Measurements from ENCODE around the gene RFX2. TPM values are rescaled to one million over a fixed set of nuclear protein-coding genes. Genes with fewer than 3 reads are reported as not detected.

RFX2 gene
- total RNA-seq, 1 donor from 2014 or later, result 7.9 TPM

DNA sequence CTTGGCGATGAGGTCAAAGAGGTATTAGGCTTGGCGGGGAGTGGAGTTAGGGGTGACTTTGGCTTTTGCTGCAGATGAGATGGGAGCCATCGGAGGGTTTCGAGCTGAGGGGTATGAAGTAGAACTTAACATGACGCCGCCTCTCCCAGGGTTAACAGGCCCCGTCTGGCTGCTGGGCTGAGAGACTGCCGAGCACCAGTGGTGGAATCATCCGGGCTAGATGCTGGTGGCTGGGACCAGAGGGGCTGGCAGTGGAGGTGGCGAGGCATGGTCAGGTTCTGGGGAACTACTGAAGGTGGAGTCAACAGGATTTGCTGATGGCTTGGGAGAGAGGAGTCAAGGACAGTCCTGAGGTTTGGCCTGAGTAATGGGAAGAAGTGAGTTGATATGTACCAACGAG lies 4.9 kb downstream of the RFX2 start:
- DNase-seq (ENCODE audit: extremely low read depth, low read depth, low spot score), result no peak

DNA sequence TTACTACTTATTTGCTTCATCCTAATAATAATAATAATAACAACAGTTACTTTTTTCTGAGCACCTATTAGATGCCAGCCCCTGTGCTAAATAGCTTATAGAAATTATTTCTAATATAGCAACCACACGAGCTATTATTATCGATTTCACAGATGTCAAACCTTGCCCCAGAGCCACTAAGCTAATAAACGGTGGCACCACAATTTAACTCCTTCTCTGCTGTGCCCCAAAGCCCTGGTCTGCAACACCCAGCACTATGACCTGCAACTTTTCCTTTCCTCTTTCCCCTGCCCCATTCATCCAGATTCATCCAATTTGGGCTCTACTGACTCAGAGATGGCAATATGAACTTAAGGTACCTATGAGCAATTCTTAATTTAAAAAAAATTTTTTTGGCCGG lies 6.4 kb downstream of the RFX2 start:
- no peak for DNase-seq (ENCODE audit: extremely low read depth, low read depth, low spot score)

DNA sequence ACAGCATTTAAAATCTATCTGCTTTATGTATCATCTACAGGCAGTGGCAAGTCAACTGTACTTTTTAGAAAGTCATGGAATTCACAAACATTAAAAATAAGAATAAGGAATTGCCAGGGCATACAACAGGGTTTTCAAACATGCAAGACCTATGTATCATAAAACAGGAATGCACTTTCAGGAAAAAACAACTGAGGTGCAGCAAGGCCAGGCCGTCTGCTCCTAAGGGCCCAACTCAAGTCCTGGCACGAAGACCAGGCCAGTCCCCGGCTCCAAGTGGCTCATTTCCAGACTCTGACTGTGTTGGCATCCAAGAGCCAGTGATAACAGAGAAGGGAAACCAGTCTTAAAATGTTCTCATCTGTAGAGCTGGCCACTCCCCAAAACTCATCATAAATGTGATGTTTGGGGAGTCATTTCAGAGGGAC lies 7.1 kb downstream of the RFX2 start:
- peak; percentile 80 for DNase-seq (ENCODE audit: extremely low read depth, low read depth, low spot score)

DNA sequence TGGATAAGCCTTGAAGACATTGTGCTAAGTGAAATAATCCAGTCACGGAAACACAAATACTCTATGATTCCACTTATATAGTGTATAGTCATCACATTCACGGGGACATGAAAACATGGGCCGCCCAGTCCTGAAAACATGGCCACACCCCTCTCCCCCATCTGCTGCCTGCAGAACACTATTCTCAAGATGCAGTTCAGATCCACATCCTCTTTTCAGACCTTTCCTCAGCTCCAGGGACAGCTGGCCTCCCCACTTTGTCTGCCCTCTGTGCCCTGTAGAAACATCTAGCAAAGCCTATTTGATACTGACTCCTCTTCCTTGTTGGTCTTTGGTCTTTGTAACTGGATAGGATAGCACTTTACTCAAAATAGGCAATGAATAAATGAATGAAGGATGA lies 8.3 kb downstream of the RFX2 start:
- DNase-seq (ENCODE audit: extremely low read depth, low read depth, low spot score), result no peak

DNA sequence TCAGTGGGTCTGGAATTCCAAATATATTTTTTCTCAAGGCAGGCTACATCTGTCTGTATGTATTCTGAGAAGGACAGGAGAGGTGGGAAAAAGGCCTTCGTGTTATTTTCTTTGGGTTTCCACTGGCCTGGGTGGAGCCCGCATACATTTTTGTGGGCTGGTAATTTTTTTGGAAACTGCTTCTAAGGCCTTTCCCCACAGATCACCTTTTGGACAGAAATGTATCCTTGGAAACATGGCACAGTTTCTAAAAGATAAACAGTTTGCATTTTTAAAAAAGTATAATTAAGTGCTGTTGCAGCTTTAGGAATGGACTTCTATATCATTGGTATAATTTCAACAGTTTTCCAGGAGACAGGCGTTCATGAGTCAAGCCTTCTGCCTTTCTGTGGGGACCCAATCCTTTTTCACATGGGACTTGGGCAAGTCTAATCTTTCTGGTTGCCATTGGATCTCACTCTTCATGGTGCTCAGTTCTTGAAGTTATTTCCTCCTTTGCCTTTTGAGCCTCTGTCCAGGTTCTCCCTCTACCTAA lies 8.9 kb downstream of the RFX2 start:
- DNase-seq (ENCODE audit: extremely low read depth, low read depth, low spot score), result no peak

DNA sequence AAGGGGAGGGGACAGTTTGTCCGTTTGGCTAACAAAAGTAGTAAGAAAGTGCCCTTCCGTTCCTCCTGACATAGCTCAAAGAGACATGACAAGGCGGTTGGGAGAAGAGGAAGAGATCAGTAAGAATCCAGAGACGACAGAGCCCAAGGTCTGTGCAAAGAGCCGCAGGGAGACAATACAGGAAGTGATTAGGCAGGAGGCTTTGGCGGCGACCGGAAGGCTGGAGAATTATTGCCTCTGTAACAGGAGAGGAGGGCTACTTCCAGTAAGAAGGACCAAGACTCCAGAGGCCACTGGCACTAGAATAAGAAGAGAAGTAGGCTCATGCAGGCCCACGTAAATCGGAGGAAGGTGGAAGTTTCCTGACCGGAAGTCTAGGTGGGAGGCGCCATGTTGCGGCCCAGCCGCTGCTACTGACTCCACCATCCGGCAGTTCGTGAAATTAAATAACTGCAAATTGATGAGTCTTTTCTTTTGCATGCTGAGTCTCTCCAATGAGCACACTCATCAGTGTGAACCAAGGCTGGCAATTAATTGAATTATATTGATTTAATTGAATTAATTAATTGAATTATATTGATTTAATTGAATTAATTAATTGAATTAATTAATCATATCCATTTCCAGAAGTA lies 9.9 kb downstream of the RFX2 start:
- no peak for DNase-seq (ENCODE audit: extremely low read depth, low read depth, low spot score)

DNA sequence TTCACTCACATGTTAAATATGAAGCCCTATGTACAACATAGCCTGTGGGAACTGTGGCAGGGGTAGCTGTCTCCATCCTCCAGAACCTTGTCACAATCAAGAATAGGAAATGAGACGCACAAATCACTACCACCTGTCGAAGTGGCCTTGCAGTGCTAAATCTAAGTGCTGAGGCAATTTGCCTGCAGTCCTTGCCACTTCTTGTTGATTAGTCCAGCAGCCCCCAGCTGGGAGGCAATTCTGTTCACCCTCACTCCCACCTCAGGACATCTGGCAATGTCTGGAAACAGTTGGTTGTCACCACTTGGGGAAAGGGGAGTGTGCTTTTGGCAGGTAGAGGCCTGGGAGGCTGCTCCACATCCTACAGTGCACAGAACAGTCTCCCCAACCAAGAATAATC lies 10.7 kb downstream of the RFX2 start:
- no peak for DNase-seq (ENCODE audit: extremely low read depth, low read depth, low spot score)

DNA sequence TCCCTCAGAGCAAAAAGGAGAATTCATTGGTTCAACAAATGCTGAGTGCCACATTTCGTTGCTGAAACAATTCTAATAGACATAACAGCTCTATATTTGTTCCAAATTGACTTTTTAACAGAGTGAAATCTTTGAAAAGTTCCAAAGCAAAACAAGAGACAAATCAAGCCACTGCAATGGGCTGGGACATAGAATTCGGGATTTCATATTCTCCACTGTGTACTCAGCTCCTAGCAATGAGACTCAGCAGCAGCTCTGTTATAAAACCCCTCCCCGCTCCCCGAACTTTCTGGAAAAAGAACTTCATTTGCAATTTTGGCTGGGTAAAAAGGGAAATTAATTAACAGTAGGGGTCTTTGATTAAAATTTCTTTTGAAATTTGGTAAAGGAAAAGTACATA lies 11.3 kb downstream of the RFX2 start:
- DNase-seq (ENCODE audit: extremely low read depth, low read depth, low spot score), result no peak

DNA sequence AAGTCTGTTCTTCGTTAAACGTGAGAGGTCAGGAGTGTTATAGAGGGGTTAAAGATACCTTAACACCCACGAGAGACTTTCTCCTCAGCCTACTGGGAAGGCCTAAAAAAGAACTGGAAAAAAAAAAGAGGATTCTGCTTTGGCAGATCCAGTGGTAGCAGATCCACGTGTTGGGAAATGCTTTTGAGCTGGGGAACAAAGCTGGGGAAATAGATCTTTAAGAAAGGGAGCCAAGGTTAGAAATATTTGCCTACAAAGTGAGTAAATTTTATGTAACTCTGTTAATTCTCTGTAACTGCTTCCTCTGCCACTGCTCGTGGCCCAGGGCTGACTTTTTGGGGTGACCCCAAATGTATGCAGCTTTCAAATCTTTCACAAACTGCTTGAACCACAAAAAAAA lies 11.7 kb downstream of the RFX2 start:
- DNase-seq (ENCODE audit: extremely low read depth, low read depth, low spot score), result no peak

DNA sequence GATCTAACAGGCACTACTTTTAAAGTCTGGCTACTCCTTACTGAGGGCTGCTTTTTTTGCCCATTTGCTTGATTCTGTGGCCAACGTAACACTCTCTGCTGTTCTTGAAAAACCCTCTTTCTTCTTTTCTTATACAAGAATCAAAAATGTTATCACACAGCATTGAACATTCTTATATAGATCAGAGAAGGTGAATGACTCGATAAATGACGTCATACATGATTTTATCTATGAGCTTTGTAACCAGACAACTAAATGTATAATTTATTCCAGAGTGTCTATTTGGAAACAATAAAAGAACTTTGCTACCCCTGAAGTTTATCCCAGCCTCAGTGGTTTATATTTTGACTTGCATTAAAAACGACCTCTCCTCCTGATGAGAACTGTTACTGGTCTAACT lies 12.4 kb downstream of the RFX2 start:
- no peak for DNase-seq (ENCODE audit: extremely low read depth, low read depth, low spot score)

DNA sequence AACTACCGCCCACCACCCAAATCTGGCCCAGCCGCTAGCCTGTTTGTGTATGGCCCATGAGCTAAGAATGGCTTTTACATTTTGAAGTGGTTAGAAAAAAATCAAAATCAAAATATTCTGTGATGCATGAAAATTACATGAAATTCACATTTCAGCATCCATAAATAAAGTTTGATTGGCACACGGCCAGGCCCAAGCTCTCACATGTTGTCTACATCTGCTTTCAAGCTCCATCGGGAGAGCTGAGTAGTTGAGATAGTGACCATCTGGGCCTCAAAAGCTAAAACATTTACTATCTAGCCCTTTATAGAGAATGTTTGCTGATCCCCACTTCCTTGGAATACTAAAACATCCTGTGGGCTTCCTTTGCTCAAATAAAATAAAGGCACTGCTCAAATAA lies 14.5 kb downstream of the RFX2 start:
- DNase-seq (ENCODE audit: extremely low read depth, low read depth, low spot score), result no peak

DNA sequence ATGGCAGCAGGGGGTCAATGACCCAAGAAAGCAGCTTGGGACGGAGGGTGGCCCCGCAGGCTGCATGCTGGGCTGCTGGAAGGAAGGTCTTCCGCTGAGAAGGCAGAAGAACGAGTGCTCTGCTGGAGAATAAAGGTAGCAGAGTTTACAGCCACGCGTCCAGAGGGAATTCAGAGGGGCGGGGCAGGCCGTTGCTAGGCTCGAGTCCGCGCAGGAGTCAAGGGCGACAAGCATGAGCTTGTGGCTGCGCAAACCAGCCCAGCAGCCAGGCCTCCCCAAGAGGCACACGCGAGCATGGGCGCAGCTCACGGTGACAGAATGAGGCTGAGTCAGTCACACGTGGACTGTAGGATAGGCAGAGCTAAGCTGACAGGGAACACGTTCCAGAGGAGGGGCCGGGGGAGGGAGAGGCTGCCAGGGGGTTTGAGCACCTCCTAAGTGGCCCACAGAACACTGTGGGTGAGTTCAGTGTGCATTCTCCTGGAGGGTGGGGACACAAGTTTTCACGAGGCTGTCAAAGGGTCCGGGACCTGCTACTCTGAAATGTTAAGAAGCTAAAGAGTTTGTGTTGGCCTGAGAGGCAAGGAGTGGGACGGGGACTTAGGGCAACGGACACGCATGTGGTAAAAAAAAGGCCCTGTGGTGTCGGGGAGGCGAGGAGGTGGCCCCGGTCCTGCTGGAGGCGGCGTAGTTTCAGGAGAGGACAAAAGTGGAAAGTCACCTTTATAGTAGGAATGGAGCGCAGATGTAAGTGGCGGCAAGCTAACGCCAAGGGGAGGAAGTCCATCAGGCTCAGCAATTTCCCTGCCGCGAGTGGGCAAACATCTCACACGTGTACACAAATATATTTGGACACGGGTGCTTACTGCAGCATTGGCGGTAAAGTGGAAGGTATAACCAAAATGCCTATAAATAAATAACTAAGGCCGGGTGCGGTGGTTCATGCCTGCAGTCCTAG lies 17.7 kb downstream of the RFX2 start:
- DNase-seq (ENCODE audit: extremely low read depth, low read depth, low spot score), result no peak

DNA sequence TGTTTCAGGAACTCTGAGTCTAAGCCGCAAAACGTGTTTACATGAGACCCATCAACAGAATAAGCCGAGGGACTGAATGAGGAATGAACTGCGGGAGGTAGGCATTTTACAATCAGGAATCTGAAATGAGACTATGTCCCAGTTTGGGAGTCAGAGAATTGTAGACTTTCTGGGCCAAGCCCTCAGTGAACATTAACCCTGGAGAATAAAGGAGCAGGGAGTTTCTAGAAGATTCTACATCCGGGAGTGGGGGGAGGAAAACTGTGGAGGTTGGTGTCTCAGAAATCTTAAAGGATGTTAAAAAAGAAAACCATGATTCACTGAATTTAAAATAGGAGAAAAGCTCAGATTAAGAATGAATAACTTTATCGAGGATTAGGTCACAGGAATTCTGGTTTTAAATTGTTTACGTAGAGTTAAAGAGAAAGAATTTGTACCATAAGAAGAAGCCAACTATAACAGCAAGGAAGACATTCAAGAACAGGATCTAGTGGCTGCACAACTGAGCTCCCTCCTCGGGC lies 18.5 kb downstream of the RFX2 start:
- no peak for DNase-seq (ENCODE audit: extremely low read depth, low read depth, low spot score)

DNA sequence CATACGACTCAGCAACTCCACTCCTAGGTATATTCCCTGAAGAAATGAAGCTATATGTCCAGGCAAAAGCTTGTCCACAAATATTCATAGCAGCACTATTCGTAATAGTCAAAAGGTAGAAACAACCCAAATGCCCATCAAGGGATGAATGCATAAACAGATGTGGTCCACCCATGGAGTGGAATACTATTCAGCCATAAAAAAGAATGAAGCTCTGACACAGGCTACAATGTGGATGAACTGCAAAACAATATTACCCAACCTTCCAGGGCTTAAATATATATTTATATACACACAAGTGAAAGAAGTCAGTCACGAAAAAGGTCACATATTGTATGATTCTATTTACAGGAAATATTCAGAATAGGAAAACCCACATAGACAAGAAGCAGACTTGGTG lies 19.7 kb downstream of the RFX2 start:
- DNase-seq (ENCODE audit: extremely low read depth, low read depth, low spot score), result no peak

DNA sequence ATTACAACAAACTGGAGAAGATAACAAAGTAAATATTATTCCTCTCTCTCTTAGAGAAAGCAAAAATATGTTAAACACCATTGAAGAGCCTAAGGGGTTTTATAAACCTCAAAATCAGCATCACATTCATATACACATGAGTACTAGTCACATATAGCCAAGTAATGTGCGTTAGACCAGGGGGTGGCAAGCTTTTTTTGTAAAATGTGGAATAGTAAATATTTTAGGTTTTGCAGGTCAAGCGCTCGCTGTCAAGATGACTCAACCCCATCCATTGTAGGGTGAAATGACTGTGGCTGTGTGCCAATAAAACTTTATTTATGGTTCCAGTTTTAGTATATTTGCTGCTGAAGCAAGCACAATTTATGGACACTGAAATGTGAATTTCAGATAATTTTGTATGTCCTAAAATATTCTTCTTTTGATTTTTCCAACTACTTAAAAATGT lies 21.7 kb downstream of the RFX2 start:
- DNase-seq (ENCODE audit: extremely low read depth, low read depth, low spot score), result no peak

DNA sequence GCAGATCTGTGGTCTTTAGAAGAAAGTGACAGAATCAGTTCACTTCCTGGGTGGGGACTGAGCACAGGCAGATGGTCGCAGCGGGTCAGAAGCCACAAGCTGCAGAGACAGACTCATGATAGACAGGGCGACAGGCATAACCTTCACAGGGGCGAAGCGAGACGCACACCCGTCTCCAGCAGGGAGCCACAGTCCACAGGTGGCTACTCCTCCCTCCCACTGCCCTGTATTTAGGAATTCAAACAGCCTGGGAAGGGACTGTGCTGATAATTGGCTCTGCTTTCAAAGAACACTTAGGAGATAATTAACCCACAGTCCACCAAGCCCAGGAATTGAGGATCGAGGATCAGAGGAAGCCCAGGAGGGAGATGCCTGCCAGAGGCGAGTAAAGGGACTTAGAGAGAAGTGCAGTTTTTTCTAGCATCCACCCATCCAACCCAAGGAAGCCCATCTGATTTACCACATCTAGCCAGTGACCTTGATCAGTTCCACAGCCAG lies 23.2 kb downstream of the RFX2 start:
- no peak for DNase-seq (ENCODE audit: extremely low read depth, low read depth, low spot score)

DNA sequence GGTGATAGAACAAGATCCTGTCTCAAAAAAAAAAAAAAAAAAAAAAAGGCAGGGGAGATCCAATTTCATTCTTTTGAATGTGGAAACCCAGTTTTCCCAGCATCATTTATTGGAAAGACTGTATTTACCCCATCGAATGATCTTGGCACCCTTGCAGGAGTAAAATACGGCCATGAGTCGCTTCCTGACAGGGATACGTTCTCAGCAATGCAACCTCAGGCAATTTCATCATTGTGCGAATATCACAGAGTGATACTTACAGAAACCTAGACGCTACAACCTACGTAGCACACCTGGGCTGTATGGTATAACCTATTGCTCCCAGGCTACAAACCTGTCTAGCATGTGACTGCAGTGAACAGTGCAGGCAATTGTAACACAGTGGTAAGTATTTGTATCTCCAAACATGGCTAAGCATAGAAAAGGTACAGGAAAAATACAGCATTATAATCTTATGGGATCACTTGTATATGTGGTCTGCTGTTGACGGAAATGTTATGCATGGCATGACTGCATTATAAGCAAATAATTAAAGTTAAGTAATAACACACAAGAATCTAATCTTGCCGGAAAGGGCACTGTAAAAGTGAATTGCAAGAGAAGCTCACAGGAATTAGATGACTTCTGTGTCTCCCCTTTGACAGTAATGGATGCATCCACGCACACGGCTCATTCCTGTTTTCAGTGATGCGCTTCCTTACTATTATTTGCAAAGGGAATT lies 24.1 kb downstream of the RFX2 start:
- no peak for DNase-seq (ENCODE audit: extremely low read depth, low read depth, low spot score)

DNA sequence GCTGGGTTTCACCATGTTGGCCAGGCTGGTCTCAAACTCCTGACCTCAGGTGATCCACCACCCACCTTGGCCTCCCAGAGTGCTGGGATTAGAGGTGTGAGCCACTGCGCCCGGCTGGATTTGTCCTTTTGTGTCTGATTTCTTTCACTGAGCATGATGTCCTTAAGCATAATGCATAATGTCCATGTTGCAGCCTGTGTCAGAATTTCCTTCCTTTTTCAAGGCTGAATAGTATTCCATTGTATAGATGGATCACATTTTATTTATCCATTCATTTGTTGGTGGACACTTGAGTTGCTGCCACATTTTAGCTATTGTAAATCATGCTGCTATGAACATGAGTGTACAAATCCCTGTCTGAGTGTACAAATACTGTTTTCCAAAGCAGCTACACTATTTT lies 25.5 kb downstream of the RFX2 start:
- DNase-seq (ENCODE audit: extremely low read depth, low read depth, low spot score), result no peak

DNA sequence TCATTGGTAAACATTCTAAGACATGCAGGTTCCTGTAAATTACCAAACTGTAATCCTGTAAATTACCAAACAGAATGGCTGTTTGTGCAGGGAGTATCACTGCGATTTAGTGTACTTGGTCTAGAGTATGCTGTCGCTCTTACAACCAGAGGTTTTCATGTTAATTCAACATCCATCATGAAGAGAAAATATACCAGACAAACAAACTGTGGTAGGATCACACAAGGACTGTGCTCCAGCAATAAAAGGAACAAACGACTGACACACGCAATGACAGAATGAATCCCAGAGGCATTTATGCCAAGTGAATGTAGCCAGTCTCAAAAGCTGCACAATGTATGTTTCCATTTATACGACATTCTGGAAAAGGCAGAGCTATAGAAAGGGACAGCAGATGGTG lies 31.2 kb downstream of the RFX2 start:
- DNase-seq (ENCODE audit: extremely low read depth, low read depth, low spot score), result no peak

DNA sequence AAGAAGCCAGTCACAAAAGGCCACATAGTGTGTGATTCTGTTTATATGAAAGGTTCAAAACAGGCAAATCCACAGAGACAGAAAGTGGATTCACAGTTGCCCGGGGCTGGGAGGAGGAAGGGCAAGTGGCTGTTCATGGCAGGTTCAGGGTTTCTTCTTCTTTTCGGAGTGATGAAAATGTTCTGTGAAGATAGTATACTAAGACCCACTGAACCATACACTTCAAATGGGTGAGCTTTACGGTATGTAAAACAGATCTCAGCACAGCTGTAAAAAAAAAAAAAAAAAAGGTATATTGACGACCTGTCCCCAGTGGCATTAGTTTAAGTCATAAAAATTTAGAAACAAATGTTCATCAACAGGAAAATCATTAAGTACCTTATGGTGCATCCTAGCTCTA lies 32.2 kb downstream of the RFX2 start:
- DNase-seq (ENCODE audit: extremely low read depth, low read depth, low spot score), result no peak
